Measurements from ENCODE around the gene NUP98. TPM values are rescaled to one million over a fixed set of nuclear protein-coding genes. Genes with fewer than 3 reads are reported as not detected.

Gene NUP98
- total RNA-seq, 1 experiment from 2014 or later: 217 TPM

Other genes with a start within 250 kb of the NUP98 start
- 0.10 TPM in 1 of 2 replicates, not detected in the other for gene ART5, start 155.6 kb downstream of the NUP98 start, total RNA-seq (2014; rRNA removed; shearing (Covaris generic))
- not detected in 2 replicates for gene ART1, start 152.4 kb downstream of the NUP98 start, total RNA-seq (2014; rRNA removed; shearing (Covaris generic))
- gene CHRNA10, start 126.2 kb downstream of the NUP98 start, total RNA-seq (2014; rRNA removed; shearing (Covaris generic)): 0.33 and 0.91 TPM in 2 replicates
- 4.5 and 5.3 TPM in 2 replicates for gene PGAP2, start 11.0 kb upstream of the NUP98 start, total RNA-seq (2014; rRNA removed; shearing (Covaris generic))
- 15.5 and 17.4 TPM in 2 replicates for gene RHOG, start 43.4 kb upstream of the NUP98 start, total RNA-seq (2014; rRNA removed; shearing (Covaris generic))
- gene STIM1, start 58.1 kb upstream of the NUP98 start, total RNA-seq (2014; rRNA removed; shearing (Covaris generic)): 12.9 and 14.7 TPM in 2 replicates